22Rv1 (cell line): Measurements from ENCODE around the gene MAGEF1.

Source experiments
- CTCF ChIP-seq: fragments of 450-650 bp; IDR thresholded peaks from 2 replicates; pipeline ENCODE4 v1.5.1; 2017; ENCODE audit warnings: mild to moderate bottlenecking
- ZFX ChIP-seq: fragments of 450-650 bp; IDR thresholded peaks from 2 replicates; pipeline ENCODE4 v1.6.1; 2017; ENCODE audit warnings: antibody characterized with exemption, borderline replicate concordance

DNA sequence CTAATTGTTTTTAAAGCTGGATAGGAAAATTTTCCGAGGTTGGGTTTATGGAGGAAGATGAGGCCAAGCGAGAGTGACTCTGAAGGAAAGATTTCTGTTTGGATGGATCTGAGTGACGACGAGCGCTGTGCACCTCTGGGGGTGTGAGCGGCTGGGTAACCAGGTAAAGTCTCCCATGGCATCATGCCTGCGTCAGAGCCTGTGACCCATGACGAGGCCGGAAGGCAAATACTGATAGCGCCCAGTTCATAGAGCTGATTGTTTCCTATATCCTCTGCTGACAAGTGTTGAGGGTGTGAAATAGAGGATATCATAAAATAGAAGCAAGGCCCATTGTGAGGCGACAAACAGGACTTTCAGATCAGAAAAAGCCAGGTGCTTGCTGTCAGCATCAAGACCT is 33.7 kb upstream of the MAGEF1 start:
- TF ChIP-seq CTCF, result no peak
- no peak for TF ChIP-seq ZFX
